Measurements from ENCODE around the gene MOB3B.

MOB3B gene

DNA sequence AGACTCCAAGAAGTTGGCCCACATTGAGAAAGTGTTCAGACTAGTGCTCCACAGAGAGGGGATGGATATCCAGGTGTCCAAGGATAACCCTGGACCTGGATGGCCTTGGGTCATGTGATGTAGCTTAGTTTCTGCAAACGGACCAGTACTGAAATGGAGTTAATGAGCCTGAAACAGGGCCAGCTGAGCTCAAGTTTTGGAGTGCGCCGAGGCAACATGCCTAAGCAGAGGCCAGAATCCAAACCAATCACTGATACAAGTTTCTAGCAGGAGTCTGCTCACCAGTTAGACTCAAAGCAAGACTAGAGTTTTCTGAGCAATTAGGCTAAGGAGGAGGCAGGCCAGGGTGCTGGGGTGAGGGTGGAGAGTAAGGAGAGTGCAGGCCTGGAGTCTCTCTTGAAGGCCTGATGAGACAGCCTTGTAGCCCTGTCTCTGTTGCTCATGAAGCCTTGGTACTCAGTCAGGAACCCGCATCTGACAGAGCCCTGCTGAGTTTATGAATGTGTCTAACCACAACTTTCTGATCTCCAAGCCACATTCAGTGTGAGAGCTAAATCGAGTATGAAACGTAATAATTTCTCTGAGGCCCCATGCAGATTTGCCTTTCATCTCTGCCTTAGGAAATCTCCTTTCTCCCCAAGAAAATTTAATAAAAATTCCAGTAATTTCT is 163.8 kb downstream of the MOB3B start:
- DNase-seq (ENCODE audit: low read depth in 2 of 2): no peak

DNA sequence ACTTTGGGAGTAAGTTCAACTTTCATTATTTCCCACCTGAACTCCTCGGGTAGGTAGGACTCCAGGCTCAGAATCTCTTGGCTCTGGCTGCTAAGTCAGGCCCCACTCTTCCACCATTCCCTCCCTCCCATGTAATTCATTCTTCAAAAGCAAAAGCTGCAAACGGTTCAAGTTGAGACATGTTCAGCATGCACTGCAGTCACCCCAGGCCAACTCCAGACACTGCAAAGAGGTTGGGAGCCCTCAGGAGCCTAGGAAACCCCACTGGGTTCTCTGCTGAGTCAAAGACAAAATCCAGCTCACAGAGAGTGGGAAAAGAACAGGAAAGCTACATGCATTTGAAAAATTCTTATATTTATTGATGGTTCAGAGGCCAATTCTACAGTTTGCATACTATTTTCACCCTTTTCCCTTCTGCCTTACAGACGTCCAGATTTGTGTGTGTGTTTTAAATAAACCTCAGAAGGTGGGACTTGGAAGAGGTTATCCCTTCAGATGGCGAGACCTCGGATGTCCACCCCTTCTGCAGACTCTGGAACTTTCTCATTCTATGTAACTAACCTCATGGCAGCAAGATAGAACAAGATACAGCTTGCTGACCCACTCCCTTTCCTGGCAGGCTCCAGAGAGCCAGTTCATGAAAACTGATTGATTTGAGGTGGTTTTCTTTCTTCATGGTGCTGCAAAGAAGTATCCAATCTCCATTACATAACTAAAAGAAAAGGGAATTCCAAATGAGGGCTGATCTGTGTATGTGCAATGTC is 167.0 kb downstream of the MOB3B start:
- no peak for DNase-seq (ENCODE audit: low read depth in 2 of 2)

DNA sequence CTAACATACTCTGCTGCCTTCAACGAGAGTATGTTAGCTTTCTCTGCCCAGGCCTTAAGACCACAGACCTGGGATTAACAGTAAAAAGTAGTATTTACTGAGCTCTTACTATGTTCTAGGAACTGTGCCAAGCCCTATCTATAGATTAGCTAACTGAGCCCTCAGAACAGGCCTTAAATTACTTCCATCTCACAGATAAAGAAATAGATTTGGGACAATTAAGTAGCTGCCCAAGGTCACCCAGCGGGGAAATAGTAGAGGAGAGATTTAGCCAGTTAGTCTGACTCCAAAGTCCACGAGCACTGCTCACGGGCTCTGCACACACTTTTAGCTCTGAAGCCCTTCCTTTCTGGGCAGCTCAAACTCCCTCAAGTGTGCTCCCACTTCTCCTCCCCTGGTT is 168.1 kb downstream of the MOB3B start:
- no peak for DNase-seq (ENCODE audit: low read depth in 2 of 2)

DNA sequence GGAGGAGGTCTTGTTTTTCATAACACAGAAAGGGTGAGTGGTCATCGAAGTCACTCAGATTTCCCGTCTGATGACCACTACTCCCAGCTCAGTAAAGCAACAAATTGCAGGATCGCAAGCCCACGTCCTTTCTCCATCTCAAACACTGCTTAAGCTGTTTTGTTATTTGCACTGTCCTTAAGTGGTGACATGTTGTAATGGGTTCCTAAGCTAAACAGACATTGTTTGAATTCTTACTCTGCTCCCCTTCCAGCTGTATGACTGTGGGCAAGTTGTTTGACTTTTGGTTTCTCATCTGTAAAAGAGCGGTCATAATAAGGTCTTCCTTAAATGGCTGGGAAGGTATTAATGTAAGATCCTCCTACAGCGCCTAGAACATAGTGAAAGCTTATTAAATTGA is 169.9 kb downstream of the MOB3B start:
- DNase-seq (ENCODE audit: low read depth in 2 of 2): no peak

DNA sequence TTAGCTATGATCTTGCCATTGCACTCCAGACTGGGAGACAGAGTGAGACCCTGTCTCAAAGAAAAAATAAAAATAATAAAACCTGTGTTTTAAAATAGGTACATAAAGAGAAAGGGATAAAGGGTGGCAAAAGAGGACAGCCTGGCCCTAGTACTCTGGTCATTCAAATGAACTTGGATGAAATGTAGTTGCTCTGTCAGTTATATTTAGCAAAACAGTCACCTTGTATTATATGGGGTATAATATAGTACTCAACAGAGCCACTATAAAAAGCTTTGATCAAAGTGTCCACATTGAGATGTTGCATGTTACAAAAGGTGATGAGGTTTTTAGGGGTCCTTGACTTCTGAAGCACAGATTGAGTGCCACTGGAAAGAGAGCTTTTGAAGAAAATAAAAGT is 171.6 kb downstream of the MOB3B start:
- DNase-seq (ENCODE audit: low read depth in 2 of 2): no peak

DNA sequence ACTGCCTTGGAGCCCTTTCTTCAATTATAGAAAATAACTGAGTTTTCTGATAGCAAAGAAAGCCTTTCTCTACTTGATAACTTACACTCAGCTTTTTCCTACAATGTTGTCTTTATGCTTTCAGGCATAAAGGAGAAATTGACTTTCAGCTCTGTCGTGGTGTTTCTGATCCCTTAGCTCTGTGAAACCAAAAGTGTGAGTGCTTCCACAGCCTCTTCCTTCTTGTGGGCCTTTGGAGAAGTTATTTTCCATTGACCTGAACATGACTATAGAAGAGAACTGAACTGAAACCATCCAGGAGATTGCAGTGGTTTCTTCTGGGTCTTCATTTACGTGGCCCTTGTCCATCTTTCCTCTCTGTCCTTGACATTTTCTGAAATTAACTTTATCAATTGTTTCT is 173.2 kb downstream of the MOB3B start:
- no peak for DNase-seq (ENCODE audit: low read depth in 2 of 2)

DNA sequence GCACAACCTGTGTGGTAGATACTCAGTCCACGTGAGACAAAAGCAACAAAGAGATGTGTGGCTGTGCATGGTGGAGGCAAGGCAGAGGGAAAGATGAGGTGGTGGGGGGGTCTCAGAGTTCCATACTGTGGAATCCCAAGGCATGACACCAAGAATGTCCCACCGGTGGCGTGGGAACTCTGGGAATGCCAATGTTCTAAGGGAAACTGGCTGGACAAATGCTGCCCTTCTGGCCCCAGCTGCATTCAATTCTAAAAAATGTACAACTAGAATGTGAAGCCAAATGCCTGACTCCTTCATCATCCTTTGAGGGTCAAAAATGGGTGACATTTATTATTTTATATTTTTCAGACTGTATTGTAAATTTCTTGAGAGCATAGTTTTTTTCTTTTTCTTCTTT is 174.4 kb downstream of the MOB3B start:
- no peak for DNase-seq (ENCODE audit: low read depth in 2 of 2)

DNA sequence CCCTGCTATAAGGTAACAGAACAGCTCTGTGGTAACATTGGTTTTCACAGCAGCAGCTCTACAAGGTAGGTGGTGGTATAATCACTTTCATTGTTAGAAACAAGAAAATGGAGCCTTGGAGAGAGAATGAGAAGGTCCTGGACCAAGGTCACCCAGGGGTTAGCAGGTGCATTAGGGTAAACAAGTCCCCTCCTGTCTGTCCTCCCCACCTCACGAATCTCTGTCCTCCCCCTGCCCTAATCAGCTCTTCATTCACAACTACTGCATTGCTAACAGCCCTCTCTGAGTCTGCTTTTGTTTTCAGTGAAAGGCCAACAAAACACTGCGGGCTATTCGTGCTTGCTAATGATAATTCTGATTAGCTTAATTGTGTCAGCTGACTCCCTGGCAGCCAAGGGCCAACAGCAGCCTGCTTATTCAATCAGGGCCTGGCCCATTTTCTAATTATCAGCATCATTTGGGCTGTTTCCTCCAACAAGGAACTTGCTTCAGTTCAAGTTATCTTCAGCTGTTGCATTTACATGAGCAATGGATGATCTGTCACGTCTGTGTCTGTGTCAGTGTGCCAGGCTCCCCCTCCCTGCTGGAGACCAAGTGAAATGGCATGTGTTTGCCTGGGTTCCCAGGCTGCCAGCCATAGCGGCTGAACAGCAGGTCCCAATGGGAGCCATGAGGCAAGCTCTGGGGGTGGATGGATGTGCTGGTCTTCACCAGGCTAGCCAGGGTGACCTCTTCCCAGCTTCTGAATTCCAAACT is 176.0 kb downstream of the MOB3B start:
- no peak for DNase-seq (ENCODE audit: low read depth in 2 of 2)

DNA sequence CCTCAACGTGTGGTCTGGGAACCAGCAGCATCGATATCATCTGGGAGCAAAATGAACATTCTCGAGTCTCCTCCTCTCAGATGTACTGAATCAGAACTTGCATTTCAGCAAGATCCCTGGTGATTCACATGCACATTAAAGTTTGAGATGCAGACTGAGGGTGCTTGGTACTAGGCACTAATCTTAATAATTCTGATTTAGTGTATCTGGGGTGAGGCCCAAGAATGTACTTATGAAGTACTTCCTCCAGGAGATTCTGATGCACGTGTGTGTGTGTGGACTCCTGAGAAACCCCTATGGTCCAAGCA is 176.5 kb downstream of the MOB3B start:
- no peak for DNase-seq (ENCODE audit: low read depth in 2 of 2)

DNA sequence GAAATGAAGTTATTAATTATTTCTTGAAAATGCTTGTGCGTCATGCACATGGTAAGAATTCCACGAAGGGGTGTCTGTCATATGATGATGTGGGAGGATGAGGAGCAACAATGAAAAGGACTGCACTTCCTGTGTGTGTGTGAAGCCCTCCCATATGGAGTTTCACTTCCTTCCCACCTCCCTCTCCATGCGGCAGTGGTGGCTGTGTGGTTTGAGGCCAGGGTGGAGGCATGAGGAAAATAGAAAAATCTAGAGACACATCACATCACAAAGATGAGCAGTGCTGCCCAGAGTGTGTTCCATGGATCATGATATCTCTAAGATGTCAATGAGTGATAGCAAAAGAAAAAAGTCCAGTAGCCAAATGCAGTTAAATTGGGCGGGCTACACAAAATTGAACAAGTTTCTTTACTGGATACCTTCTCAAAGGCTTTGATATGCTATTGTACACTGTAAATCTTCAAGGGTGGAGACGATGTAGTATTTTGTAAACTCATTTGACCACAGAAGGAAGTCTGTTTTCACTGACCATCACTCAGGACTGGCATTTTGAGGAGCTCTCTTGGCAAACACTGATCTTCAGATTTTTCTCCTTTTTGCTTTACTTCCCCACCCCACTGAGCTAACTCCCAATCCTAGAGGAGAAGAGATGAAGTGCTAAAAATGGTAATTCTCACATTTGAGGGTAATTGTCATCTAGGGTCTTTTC is 177.0 kb downstream of the MOB3B start:
- DNase-seq (ENCODE audit: low read depth in 2 of 2): no peak

DNA sequence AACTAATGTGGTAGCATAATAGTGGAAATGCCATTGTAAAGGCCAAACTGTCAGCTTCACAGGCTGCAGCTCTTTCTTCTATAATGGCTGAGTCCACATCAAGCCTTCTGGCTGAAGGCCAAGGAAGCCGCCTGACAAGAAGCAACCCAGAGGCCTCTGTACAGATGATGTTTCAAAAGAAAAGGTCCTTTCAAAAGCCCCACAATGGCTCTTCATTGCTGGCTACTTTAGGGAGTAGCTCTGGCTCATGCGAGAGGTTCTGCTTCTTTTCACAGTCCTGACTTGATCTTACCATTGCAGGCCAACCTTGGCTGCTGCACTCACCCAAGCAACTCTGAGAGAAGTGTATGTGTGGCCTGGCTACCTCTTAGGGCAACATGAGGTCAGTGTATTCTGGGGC is 178.2 kb downstream of the MOB3B start:
- no peak for DNase-seq (ENCODE audit: low read depth in 2 of 2)

DNA sequence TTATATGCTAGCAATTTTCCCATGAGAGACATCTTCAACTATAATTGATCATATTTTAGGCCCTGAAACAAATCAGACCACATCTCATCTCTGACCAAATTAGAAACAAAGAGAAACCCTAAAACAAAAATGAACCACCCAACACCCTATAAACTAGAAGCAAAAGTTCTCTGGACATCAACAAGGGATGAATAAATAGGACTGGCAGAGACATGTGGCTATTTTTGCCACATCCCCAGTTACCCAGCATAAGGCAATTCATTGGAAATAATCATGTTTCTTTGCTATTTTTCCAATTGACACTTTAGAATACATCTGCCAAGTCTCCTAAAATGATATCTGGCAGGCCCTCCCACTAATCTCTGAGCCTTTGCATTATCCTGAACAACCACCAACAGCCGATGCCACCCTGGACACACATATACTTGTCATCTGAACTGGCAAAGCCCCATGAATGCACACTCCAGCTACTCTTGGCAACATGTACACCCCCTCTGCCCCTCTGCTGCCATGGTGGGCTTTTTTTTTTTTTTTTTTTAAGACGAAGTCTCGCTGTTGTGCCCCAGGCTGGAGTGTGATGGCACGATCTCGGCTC is 179.1 kb downstream of the MOB3B start:
- no peak for DNase-seq (ENCODE audit: low read depth in 2 of 2)

DNA sequence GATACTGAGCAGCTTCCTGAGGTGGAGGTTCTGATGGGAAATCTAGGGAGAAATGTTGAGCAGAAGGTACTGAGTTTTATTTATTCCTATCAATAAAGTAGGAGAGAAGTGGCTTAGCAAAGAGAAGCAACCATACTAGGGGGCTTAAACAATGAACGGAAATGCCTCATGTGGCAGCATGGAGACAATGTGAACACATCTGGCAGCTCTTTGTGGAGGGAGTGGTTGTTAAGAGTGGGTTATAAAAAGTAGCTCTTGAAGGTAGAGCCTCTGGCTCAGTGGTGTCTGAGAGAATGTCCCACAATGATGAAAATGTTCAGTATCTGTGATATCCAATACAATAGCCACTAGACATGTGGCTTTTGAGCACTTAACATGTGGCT is 179.9 kb downstream of the MOB3B start:
- no peak for DNase-seq (ENCODE audit: low read depth in 2 of 2)

DNA sequence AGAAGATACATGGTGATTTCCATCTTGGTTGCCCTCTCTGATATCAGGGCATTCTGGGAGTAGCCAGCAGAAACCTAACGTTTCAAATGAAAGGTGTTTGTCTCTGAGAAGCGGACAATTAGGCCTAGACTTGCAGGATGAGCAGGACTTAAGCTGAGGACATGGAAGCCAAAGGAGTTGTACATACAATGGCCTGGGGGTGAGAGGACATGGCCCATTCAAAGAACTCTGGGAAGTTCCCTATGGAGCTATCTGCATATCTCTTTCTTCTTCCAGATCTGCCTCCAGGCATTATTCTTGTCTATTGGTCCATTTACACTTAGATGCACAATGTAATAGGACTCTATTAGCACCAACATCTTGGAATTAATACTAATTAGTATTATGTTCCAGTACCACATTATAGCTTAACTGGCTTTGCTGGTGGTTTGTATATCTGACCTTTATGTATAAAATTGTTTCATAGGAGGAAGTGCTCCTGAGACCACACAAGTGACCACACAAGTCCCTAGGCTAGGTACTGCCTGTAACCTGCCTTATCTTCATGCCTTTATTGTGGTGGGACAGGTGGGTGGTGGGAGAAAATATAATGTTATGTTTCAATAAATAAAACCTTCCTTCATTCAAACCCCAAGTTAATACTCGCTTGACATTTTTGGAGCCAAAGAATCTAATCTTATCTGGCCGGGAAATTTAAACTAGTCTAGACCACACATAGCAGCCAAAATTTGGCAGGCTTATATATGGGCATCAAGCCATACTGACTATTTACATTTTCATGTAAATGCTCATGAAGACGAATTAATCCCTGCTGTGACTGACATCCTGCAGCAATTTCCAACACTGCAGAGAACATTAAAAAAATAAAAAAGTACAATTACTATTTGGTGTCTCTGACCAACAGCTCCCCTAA is 180.6 kb downstream of the MOB3B start:
- no peak for DNase-seq (ENCODE audit: low read depth in 2 of 2)

DNA sequence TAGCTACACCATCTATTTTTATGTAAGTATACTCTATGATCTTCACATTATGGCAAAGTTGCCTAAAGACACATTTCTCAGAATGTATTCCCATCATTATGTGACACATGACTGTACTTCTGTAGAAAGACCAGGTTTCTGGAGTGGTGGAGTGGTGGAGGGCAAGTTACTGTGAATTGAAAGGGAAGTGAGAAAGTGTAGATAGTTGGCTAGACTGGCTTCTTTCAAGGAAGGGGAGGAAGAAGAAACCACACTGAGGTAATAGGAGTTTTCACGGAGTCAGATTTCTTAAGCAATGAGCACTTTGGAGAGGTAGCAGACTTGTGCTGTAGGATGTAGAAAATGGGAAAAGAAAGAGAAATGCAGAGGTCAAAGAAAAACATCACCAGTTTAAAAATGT is 181.7 kb downstream of the MOB3B start:
- DNase-seq (ENCODE audit: low read depth in 2 of 2): no peak

DNA sequence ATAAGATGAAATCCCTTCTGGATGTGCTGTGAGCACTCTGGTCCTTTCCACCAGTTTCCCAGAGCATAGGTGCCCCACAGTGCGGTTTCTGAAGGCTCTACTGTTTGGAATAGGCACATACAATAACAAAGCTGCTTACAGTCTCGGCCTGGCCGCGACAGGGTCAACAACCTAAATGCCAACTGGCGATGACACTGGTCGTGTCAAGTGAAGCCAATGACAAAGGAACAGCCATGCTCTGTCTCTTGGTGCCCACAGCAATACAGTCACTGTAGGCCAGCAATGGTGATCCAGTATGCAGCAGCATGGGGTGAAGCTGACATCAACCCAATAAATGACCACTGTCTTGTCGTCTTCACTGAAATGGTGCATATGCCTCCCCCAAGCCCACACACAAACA is 184.8 kb downstream of the MOB3B start:
- DNase-seq (ENCODE audit: low read depth in 2 of 2): no peak

DNA sequence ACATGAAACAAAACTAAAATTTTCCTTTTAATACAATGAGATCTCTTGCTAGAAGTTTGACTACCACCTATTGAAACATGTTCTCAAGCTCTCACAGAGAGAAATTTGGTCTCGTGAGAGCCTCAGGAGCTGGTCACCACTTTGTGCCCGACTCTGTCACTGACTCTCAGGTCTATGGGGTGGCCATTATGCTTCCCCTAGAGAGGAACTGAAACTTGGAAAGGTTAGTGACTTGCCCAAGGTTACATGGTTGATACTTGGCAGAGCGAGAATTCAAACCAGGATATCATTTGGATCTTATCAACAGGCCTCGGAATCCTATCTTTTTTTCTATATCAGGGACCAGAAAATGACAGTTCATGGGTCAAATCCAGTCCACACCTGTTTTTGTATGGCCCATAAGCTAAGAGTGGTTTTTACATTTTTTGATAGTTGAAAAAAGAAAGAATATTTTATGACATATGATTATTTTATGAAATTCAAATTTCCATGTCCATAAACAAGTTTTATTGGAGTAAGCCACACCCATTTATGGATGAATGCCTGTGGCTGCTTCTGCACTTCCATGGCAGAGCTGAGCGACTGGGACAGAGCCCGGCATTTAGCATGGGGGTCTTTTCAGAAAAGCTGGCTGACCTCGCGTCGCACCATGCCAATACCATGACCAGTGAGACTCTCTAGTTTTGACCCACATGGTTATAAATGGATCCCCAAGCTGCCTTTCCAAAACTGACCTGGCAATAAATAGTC is 187.9 kb downstream of the MOB3B start:
- DNase-seq (ENCODE audit: low read depth in 2 of 2): no peak

DNA sequence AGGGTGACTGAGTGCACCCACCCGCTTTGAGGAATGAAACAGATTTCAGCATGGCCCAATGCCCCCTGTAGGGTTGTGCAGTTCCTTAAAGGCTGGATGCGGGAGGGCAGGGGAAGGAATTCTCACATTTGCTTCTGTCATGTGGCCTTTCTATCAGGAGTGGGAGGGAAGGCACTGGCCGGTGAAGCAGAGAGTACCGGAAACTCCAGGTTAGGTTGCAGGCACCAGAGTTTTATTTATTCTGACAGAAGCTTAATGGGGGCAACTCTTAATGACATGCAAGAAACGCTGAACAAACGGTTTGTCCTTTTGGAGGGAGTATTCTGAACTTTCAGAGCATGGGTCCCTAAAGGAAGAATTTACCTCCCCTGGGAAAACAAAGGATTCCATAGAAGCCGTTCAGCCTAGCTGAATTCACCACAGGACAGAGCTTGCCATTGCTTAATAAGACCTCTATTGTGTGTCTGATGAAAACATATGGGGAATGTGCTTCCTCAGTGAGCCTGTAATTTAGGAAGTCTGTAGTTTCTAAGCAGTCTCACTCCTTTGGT is 188.6 kb downstream of the MOB3B start:
- DNase-seq (ENCODE audit: low read depth in 2 of 2): no peak

DNA sequence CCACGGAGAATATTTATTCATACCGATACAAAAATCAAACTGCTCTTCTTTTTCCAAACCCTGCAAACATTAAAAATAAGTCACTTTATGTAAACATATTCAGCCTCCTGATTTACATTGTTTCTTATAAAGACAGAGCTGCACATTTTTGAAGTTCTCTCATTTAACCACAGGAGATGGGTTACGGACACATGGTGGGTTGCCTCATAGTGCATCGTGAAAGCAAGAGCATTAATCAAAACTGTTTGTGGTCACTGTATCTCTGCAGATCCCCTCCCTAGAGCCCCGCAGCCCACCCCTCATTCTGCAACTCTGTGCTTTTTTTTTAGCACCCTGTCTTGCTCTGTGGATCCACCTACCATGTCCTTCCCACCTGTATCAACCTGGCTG is 189.3 kb downstream of the MOB3B start:
- no peak for DNase-seq (ENCODE audit: low read depth in 2 of 2)

DNA sequence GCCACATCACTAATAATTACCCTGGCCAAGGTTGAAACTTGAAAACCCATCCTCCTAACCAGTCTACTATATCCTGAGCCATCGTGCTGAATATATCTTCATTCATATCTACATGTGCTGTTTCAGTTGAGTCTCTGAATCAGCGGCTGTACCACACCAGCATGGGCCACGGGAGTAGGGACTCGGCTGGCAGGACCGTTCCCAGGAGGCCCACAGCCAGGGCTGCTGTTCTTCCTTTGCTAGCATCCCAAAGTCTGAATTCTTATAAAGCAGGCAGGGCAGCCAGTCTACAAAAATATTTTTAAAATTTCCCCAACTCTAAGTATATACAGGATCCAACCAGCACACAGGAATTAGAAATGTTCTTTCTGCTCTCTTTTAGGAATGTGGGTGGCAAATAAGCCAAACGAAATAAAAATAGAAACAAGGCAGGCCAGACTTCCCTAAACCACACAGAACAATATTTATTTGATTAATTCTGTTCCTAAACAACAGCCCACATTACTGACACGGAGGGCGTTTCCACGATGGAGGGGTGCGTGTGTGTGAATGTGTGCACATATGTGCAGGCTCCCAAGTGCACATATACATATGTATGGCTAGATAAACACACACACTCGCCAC is 189.8 kb downstream of the MOB3B start:
- DNase-seq (ENCODE audit: low read depth in 2 of 2): no peak
